Superior temporal gyrus (tissue), 1 donor: ENCODE results near the gene DET1.
"Not testable (repeated sequence)": the region's sequence is repeated elsewhere in the genome, so short reads cannot be mapped to it uniquely, and the experiment has no call there.

ENCODE experiments used
- DNase-seq: peaks from one replicate; pipeline ENCODE4 v3.0.0-alpha.2; 2016; ENCODE audit errors: extremely low spot score

Gene DET1

DNA sequence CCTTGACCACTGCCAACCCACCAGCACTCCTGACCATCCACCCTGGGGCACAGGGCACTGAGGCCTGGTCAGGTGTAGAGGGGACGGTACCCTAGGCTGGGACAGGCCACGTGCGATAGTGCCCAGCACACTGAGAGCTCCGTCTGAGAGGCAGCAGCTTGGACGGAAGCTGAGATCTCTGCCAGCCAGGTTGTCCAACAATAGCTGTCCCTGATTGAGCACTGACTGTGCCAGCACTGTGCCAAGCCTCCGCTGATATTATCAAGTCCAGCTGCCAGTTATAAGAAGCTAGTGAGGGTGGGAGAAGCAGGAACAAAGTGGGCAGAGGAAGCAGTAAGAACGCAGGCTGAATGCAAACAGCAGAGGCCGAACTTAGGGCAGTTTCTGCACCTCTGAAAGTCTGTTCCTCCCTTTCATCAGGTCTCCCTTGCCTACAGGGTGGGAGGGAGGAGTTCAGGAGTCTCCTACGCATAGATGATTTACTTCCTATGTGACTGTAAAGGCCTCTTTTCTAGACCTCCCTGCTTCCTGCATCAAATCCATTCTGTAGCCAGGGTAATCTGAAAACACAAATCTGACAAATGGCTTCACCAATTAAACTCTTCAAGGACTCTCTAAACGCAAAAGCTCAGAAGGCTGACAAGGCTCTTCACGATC, 49.2 kb downstream of the DET1 start:
- DNase-seq, result peak; percentile 30

DNA sequence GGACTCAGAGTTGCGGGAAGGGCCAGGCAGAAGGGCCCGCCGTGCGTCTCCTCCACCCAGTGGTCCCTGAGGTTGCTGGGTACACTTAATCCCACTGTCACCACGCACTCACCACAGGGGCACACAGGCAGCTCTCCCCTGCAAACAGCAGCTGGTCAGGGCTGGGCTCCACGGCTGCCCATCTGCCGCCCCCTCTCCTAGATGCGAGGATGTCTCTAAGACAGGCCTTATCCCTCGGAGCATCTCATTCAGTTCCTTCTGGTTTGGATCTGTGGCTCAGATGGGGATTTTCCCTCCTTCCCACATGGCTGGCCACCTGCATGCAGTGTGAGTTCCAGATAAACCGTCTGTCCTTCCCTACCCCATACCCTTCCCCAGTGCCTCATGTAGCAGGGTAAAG, 52.6 kb downstream of the DET1 start:
- DNase-seq, result no peak

DNA sequence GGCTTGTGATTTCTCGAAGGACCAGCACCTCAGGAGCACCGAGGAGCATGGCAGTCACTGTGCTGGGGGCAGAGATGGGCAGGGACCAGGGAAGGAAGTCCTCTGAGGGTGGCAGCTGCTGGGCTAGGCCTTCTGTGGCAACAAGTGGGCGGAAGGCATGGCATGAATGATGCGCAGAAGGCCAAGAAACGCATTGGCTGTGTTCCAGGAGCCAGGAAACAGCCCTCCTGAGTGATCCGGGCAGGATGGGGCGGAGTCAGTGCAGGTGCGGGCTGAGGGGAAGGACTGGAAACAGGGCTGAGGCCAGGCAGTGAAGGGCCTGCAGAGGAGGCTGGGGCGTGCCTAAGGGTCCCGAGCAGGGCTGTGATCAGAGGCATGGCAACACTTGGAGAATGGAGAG, 55.3 kb downstream of the DET1 start:
- DNase-seq, result no peak

DNA sequence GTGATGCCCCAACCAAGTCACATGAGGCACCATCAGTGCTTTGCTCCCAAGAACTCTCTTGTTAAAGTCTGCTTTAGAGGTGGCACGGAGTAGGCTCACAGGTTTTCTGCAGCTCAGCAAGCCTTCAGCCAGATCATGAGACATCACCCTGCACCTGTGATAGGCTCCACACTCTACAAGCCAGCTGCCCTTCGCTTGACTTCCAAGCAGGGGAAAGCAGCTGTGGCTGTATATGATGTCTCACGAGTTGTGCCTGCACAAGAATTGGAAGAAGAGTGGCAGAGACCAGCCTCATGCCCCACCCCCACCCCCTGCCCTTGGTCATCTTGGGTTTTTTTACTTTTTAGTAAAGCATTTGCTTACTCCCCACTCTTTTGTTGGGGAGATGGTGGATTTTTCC, 56.4 kb downstream of the DET1 start:
- no peak for DNase-seq

DNA sequence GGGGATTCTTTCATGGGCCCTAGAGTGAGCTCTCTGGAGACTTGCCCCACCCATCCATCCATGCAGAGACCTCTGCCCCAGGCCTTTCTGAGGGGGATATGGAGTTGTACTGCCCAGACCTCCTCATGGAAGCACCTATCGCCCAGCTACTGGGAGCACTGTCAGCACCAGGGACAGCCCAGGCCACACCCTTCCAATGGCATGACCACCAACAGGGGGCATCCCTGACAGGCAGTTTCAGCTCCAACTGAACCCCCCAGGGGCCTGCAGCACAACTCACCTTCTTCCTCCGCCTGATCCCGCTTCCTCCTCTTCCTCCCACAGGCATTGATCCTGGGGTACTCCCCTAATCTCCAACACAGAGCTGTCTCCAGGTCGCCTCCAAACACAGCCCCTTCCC, 57.2 kb downstream of the DET1 start:
- DNase-seq, result no peak

DNA sequence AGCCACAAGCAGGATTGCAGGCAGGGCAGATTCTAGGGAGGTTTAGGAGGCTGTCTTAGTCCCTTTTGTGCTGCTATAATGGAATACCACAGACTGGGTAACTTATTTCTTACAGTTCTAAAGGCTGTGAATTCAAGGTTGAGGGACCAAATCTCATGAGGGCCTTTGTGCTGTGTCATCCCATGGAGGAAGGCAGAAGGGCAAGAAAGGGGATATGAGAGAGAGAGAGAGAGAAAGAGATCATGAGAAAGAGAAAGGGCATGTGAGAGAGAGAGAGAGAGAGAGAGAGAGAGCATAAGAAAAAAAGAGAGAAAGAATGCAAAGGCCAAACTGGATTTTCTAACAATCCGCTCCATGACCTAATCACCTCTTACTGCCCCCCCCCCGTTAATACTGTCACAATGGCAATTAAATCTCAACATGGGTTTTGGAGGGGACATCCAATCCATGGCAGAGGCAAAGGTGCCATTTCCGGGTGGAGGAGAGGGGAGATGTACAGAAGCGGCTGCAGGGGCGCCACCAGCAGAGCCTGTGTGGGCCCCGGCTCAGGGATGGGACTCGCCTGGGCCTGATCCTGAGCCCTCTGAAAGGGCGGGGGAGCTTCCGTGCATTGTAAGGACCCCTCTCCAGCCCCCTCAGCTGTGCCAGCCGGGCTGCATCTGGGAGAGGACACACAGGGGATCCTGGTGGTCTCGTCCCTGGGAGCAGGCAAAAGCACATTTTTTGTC, 58.5 kb downstream of the DET1 start:
- no peak for DNase-seq

DNA sequence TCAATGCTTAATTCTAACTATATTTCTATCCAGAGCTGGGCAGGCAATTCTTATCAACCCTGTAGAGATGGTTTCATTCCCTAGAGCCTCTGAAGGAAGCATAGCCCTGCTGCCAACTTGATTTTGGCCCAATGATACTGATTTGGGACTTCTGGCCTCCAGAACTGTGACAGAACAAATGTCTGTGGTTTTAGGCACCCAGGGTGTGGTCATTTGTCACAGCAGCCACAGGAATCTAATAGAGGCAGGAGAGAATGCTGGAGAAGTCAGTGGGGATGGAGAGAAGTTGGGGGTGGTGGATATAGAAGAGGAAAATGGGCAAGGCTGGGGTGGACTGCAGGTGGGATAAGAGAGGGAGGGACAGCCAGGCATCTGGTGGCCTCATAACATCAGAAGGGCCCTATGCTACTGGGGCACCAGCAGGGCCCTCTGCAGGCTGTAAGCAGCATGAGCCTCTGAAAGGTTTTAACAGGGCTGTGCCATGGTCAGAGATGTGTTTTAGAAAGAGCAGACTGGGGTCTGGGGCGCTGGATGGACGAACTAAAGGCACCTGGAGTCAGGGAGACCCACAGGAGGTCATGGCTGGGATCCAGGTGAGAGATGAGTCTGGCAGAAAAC, 59.2 kb downstream of the DET1 start:
- no peak for DNase-seq

DNA sequence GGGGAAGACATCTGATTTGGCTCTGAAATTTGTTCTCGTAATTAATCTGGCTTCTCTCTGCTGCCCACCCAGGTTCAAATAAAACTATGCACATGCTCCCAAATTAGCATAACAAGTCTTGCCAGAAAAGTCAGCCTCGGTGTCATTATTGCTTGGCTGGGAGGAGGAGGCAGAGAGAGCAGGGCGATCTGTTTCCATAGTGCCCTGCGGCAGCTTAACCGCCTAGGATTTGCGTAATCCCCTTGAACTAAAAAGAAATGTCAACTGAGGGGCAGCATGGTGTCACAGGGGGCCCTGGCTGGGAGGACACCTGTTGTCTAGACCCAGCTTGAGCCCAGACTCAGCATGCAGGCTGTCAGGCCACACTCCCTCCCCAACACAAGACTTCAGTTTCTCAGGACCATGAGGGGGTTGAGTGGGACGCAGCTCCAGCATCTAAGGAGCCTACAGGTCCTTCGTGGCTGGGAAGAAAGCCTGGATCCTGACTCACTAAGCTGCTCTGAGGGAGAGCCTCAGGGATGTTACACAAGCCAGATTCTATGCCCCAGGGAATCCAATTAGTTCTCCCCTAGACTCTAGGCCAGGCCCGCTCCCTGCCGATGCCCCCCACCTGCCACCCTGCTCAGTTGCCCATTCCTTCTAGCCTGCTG, 61.7 kb downstream of the DET1 start:
- DNase-seq, result no peak

DNA sequence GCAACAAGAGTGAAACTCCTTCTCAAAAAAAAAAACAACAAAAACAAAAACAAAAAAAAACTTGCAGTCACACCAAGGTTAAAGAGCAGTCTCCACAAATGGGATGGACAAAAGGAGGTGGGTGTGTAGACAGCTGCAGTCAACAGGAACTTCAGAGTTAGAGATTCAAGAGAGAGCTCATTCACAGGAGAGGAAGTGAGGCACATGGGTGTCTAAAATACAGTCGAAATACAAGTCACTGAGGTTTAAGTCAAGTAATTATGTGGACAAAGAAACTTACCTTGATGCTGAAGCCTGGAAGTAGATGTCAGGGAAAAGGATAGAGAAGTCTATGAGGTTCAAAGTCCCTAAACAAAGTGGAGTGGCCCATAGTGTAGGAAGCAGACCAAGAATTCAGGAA, 64.2 kb downstream of the DET1 start:
- DNase-seq, result no peak

DNA sequence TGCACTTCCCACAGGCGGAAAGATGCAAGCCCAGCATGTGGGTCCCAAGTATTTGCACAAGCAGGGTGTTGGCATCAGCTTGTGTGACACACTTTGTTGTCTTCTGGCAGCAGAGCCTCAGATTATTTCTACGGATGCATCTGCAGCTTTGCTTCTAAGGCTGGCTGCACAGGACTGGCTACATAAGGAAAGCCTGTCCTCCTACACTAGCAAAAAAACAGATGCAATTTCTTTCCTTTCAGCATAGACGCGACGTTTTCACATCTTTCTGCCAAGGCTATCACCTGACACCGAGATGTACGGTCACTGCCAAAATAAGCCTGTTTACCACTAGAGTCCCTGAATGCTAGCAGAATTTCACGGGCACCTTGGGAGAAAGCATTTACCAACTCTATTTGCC, 65.5 kb downstream of the DET1 start:
- peak; percentile 72 for DNase-seq

DNA sequence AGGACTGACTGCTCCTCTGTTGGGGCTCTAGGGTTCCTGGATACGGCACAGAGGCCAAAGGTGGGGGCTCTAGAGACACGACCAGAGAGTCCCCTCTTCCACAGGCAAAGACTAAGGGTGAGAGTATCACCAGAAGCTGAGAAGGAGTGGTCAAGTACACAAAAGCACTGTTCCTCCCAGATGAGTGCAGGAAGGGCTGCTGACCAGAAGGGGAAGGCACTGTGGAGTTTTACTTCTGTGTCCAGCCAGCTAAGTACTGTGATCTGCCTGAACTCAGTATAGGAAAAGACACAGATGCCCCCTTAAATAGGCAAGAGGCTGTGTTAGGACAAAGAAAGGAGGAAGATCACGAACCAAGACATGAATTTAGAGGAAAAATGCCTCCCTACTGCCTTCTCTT, 67.3 kb downstream of the DET1 start:
- no peak for DNase-seq

DNA sequence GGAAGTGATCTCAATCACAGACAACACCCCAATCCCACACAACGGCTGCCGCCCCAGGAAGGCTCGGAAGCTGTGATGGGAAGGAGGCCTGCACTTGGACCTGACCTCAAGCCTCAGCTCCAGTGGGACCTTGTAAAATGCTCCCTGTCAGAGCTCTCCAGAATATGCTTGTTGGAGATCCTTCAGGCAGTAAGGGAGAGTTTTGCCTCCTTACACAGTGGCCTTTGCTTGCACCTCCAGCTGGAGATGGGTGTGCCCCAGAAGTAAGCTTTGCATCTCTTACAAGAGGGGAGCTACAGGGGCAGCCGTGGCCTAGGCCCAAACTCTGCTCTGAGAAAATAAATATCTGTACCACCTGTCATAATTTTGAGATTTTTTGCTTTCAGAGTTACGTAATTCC, 68.6 kb downstream of the DET1 start:
- no peak for DNase-seq

DNA sequence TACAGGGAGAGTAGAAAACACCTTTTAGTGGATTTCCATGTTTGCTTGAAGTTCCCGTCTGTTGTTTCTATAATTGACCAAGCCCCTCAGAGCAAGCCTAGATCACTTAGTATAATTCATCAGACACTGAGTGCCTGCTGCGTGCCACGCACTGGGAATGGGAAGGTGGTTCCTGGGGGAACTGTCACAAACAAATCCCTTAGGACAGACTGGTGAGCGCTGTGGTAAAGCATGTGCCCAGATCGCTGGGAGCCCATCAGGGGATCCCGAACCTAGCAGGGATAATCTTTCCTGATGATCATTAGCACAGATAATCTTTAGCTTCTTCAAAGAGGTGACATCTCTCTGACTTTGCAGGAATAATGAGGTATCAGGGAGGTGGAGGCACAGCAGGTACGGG, 69.4 kb downstream of the DET1 start:
- DNase-seq, result no peak

DNA sequence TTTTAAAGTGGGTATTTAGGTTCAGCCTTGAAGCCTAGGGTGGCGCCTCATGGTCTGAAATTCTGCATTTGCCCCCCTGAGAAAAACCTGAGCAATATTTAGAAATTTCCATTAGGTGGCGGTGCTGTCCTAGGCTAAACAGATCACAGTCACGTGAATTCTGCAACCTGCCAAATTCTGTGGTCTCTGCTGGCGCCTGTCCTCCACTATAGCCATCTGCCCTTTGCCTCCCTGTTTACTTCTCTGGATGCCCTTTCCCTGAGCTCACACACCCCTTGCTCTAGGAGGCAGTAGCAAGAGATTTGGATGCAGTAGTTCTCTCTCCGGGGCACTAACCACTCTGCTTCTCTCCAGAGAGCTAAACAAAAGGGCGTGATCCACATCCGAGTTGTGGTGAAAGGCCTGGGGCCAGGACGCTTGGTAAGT, 69.8 kb downstream of the DET1 start:
- peak; percentile 85 for DNase-seq

DNA sequence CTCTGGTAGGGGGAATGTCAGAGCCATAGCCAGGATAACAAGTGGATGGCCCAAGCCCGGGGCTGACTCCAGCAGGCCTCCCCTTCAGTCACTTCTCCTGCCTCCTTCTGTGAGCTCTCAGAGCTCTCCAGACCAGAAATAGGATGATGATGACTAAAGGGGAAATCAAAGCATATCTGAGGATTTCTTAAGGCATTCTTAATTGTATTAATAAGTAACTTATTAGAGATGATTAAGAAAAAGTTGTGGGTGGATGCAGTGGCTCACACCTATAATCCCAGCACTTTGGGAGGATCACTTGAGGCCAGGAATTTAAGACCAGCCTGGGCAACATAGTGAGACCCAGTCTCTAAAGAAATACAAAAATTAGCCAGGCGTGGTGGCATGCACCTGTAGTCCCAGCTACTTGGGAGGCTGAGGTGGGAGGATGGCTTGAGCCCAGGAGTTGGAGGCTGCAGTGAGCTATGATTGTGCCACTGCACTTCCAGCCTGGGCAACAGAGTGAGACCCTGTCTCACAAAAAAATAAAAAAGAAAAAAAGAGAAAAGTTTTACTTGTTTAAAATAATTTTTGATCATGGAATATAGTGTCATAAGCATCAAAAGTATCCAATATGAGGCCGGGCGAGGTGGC, 72.7 kb downstream of the DET1 start:
- not testable (repeated sequence) for DNase-seq

DNA sequence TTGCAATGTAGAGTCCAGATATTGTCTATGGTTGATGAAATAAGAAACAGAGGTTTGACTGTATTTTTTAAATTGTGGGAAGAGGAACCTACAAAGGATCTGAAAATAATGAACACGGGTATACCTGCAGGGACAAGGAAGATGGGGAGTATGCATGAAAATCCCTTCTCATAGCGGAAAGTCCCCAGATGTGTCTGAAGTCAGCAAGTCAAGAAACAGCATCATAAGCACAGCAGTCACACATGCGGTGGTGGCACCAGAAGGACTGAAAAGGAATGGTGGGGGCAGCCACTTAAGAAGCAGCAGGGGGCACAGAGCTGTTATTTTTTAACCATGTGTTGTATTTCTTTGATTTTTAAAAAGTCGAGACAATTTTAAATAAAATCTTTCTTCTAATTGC, 74.3 kb downstream of the DET1 start:
- DNase-seq, result no peak

DNA sequence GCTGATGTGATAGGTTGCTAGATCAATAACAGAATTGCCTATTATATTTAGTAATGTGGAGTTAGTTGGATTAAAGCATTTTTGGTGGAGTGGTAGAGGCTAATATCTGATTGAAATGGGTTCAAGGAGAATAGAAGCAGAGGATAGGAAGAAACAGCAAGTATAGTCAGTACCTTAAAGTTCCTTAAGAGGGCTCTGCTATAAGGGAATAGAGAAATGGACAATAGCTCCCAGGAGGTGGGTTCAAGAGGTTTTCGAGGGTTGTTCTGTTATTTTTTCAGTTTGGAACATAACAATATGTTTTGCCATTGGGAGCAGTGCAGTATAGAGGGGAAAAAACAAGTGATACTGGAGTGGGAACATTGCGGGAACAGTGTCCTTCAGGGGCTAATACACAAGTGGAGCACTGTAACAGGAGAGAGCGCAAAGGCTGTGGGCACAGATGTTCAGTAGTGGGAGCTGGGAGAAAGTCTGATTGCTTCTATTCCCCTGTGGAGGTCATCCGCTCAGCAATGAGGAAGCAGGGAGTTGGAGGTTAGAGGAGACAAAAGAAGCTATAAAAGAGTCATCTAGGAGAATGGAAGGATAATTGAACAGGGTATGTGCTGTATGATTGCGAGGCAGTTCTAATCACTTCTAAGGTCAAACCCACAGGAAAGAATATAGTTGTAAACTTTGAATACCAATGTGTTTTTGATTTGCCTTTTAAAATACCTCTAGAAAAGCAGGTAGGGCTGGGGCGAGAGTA, 75.7 kb downstream of the DET1 start:
- DNase-seq, result no peak

DNA sequence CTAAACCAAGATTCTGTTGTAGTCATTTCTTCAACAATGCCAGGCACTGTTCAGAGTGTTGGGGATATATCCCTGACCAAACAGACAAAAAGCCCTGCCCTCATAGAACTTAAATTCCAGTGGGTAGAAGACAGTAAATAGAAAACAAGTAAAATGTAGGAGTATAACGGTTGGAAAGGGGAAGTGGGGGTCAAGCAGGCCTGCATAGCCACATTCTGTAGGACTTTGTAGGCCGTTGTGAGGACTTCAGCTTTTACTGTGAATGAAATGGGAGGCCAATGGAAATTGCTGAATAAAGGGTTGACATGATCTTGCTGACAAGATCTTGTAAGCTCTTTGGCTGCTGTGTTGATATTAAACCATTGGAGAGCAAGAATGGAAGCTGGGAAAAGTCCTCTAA, 77.2 kb downstream of the DET1 start:
- no peak for DNase-seq

DNA sequence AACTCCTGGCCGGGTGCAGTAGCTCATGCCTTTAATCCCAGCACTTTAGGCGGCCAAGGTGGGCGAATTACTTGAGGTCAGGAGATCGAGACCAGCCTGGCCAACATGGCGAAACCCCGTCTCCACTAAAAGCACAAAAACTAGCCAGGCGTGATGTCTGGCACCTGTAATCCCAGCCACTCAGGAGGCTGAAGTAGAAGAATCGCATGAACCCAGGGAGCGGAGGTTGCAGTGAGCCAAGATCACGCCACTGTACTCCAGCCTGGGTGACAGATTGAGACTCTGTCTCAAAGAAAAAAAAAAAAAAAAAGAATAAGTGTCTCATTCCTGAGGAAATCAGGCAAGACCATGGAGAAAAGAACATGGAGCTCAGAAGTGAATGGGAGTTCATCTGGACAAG, 77.8 kb downstream of the DET1 start:
- not testable (repeated sequence) for DNase-seq

DNA sequence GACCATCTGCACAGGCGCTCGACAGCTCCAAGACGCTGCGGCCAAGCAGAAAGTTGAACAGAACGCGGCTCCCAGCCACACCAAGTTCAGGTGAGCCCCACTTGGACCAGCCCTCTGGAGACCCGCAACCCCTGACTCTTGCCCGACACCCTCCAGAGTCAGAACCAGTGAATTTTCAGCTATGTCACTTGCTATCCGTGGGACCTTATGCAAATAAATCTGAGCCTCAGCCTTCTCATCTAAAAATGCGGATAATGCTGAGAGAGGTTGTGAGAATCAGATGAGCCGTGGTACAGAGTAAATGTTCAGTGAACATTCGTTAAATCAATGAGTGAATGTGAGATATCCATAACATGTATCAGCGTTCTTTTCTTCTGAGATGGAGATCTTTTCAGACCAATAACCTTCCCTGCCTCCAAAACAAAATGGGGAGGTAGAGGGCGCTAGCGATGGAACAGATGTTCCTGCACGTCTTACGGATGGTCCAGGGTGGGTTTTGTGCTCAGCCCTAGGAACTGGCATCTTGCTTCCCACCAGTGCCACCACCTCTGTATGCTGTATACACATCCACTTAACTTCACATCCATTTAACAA, 78.4 kb downstream of the DET1 start:
- no peak for DNase-seq
